Neural cell (in vitro differentiated cells): Measurements from ENCODE around the gene IRF8. TPM values are rescaled to one million over a fixed set of nuclear protein-coding genes. Genes with fewer than 3 reads are reported as not detected.

Source experiments
- H2AFZ ChIP-seq: fragments of 200-600, 300-800 bp; sonication (generic), shearing (Covaris generic); 2 replicates; pipeline ENCODE4 v1.6.0; 2014; ENCODE audit warnings: low read depth, mild to moderate bottlenecking, antibody characterized with exemption, low read length, moderate library complexity
- H3F3A ChIP-seq: fragments of 200-600 bp; shearing (Covaris generic); 2 replicates; pipeline ENCODE4 v1.6.1; 2016; ENCODE audit warnings: mild to moderate bottlenecking, moderate library complexity, mixed read lengths, antibody characterized with exemption, low read length; ENCODE audit not compliant: insufficient read depth, poor library complexity, severe bottlenecking
- H3K27ac ChIP-seq: fragments of 200-600, 300-800 bp; sonication (generic), shearing (Covaris generic); 2 replicates; pipeline ENCODE4 v1.5.1; 2014; ENCODE audit warnings: mild to moderate bottlenecking, low read length, moderate library complexity
- H3K27me3 ChIP-seq: fragments of 300-800, 200-600 bp; sonication (generic), shearing (Covaris generic); 2 replicates; pipeline ENCODE4 v1.6.0; 2014; ENCODE audit warnings: mild to moderate bottlenecking, low read depth, low read length, moderate library complexity; ENCODE audit not compliant: insufficient read depth
- H3K36me3 ChIP-seq: fragments of 300-800, 200-600 bp; sonication (generic), shearing (Covaris generic); 2 replicates; pipeline ENCODE4 v1.5.1; 2014; ENCODE audit warnings: mild to moderate bottlenecking, antibody characterized with exemption, low read length, moderate library complexity; ENCODE audit not compliant: insufficient read depth
- H3K4me2 ChIP-seq: fragments of 300-800, 200-600 bp; sonication (generic), shearing (Covaris generic); 2 replicates; pipeline ENCODE4 v1.6.0; 2014; ENCODE audit warnings: mild to moderate bottlenecking, low read length
- H3K4me3 ChIP-seq: fragments of 300-800, 200-600 bp; sonication (generic), shearing (Covaris generic); 2 replicates; pipeline ENCODE4 v1.5.1; 2014; ENCODE audit warnings: mild to moderate bottlenecking, low read length, moderate library complexity
- H3K79me2 ChIP-seq: fragments of 200-600 bp; shearing (Covaris generic); replicated peaks from 2 replicates; pipeline ENCODE4 v1.6.0; 2014; ENCODE audit warnings: mild to moderate bottlenecking, low read length, moderate library complexity; ENCODE audit not compliant: insufficient read depth
- H3K9ac ChIP-seq: fragments of 300-800, 200-600 bp; sonication (generic), shearing (Covaris generic); 2 replicates; pipeline ENCODE4 v1.6.1; 2016; ENCODE audit warnings: mild to moderate bottlenecking, low read length, mixed read lengths
- H3K9me2 ChIP-seq: fragments of 200-600 bp; shearing (Covaris generic); 2 replicates; pipeline ENCODE4 v1.6.1; 2016; ENCODE audit warnings: mild to moderate bottlenecking, low read length, mixed read lengths; ENCODE audit not compliant: insufficient read depth
- H3K9me3 ChIP-seq: fragments of 200-600, 300-800 bp; sonication (generic), shearing (Covaris generic); 2 replicates; pipeline ENCODE4 v1.6.1; 2016; ENCODE audit warnings: mild to moderate bottlenecking, mixed run types, low read length, moderate library complexity, mixed read lengths
- H4K20me1 ChIP-seq: fragments of 200-600 bp; shearing (Covaris generic); 2 replicates; pipeline ENCODE4 v1.6.1; 2016; ENCODE audit warnings: mild to moderate bottlenecking, mixed run types; ENCODE audit not compliant: insufficient read depth
- EP300 ChIP-seq: fragments of 450-650 bp; conservative IDR thresholded peaks from 2 replicates; pipeline ENCODE4 v1.6.1; 2014; ENCODE audit warnings: antibody characterized with exemption, mild to moderate bottlenecking, moderate library complexity; ENCODE audit not compliant: poor library complexity, severe bottlenecking
- EZH2 ChIP-seq: fragments of 200-600, 300-800 bp; shearing (Covaris generic), sonication (generic); IDR thresholded peaks from 2 replicates; pipeline ENCODE4 v1.6.1; 2014; ENCODE audit warnings: antibody characterized with exemption, low read length, borderline replicate concordance, mild to moderate bottlenecking; ENCODE audit not compliant: insufficient read depth, poor library complexity, severe bottlenecking
- MXI1 ChIP-seq: fragments of 450-650 bp; conservative IDR thresholded peaks from 2 replicates; pipeline ENCODE4 v1.6.1; 2014; ENCODE audit warnings: antibody characterized with exemption, mild to moderate bottlenecking; ENCODE audit not compliant: poor library complexity, severe bottlenecking
- POLR2AphosphoS5 ChIP-seq: IDR thresholded peaks from 2 replicates; pipeline ENCODE4 v1.6.1; 2012
- RAD21 ChIP-seq: fragments of 450-650 bp; conservative IDR thresholded peaks from 2 replicates; pipeline ENCODE4 v1.6.1; 2014; ENCODE audit warnings: antibody characterized with exemption, mild to moderate bottlenecking, moderate library complexity
- REST ChIP-seq: IDR thresholded peaks from 2 replicates; pipeline ENCODE4 v1.6.1; 2012; ENCODE audit warnings: borderline replicate concordance
- SMC3 ChIP-seq: fragments of 450-650 bp; conservative IDR thresholded peaks from 2 replicates; pipeline ENCODE4 v1.6.1; 2014; ENCODE audit warnings: antibody characterized with exemption, mild to moderate bottlenecking, moderate library complexity; ENCODE audit not compliant: poor library complexity
- TAF1 ChIP-seq: IDR thresholded peaks from 2 replicates; pipeline ENCODE4 v1.6.1; 2012; ENCODE audit warnings: low read depth
- polyA plus RNA-seq: library from polyadenylated mRNA; depleted of rRNA; stranded (reverse); fragments of >200 nt; gene quantifications from 2 replicates; pipeline ENCODE4 v1.2.3, GENCODE V29; 2014
- TF ChIP-seq, protein P1 (sequence below): fragments of 450-650 bp; IDR thresholded peaks from 2 replicates; pipeline ENCODE4 v1.5.1; 2014; ENCODE audit warnings: antibody characterized with exemption, mild to moderate bottlenecking, moderate library complexity; ENCODE audit not compliant: poor library complexity, severe bottlenecking

Gene IRF8
- polyA plus RNA-seq, 1 donor from 2014 or later, result not detected

DNA sequence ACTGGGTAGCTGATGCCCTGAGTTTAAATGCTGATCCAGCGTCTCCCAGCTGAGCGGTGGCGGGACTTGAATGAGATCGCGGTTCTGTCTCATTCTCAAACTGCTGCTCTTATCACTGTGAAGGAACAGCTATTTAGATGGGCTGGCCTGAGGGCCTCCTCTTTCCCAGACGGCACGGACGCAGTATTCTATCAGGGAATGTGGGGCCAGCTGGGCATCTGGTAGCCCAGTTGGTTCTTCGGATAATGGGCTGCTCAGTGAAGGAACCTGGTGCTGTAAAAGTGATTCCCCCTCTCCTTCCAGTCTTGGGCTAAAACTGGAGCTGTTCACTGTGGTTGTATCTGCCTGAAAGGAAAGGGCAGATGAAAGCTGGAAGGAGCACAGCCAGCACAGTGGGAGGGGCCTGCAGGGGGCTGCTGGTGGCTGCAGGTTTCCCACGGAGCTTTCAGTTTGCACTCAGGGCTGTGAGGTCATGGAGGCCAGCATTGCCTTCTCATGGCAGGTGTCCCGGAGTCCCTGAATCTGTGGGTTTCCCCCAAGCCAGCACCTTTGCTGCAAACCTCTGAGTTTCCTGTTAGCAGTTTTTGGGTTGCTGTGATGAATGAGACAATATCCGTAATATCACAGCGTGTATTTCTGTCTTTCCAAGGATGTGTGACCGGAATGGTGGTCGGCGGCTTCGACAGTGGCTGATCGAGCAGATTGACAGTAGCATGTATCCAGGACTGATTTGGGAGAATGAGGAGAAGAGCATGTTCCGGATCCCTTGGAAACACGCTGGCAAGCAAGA, 3.6 kb downstream of the IRF8 start:
- no peaks in the 10 kb centered on the region for H3F3A ChIP-seq
- H3K9me2 ChIP-seq, result no peaks in the 10 kb centered on the region
- H3K27me3 ChIP-seq, result peaks cover 31% of the 10 kb centered on the region
- TF ChIP-seq MXI1, result no peak
- TF ChIP-seq POLR2AphosphoS5, result no peak
- no peak for TF ChIP-seq TAF1
- TF ChIP-seq, protein P1, sequence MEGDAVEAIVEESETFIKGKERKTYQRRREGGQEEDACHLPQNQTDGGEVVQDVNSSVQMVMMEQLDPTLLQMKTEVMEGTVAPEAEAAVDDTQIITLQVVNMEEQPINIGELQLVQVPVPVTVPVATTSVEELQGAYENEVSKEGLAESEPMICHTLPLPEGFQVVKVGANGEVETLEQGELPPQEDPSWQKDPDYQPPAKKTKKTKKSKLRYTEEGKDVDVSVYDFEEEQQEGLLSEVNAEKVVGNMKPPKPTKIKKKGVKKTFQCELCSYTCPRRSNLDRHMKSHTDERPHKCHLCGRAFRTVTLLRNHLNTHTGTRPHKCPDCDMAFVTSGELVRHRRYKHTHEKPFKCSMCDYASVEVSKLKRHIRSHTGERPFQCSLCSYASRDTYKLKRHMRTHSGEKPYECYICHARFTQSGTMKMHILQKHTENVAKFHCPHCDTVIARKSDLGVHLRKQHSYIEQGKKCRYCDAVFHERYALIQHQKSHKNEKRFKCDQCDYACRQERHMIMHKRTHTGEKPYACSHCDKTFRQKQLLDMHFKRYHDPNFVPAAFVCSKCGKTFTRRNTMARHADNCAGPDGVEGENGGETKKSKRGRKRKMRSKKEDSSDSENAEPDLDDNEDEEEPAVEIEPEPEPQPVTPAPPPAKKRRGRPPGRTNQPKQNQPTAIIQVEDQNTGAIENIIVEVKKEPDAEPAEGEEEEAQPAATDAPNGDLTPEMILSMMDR, result no peak
- no peak for TF ChIP-seq REST
- TF ChIP-seq EP300, result no peak
- TF ChIP-seq RAD21, result no peak
- no peak for TF ChIP-seq SMC3
- no peak for TF ChIP-seq EZH2
- H3K4me3 ChIP-seq, result no peak overlapping the region
- no peak overlapping the region for H3K9ac ChIP-seq
- H3K36me3 ChIP-seq, result no peaks in the 10 kb centered on the region
- no peak overlapping the region for H3K27ac ChIP-seq
- H3K4me2 ChIP-seq, result no peak overlapping the region
- H3K79me2 ChIP-seq, result no peaks in the 10 kb centered on the region
- no peaks in the 10 kb centered on the region for H3K9me3 ChIP-seq
- H4K20me1 ChIP-seq, result no peaks in the 10 kb centered on the region
- H2AFZ ChIP-seq, result no peak overlapping the region

DNA sequence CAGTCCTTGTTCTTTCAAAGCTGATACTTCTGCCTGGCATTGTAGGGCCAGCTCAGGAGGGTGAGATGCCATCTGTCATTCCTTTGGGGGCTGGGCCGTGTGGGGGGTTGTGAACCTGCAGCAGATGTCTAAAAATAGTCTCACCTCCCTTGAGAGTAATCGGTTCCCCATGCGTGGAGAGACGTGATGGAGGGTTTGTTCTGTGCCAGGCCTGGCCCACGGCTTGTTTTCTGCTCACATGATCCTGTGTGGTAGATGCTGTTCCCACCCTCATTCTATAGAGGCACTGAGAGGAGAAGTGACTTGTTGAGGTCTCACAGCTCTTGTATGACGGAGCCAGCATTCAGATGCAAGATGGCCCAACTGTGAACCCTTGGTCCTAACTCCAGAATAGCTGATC, 4.6 kb downstream of the IRF8 start:
- H3K27ac ChIP-seq, result no peak overlapping the region
- no peaks in the 10 kb centered on the region for H3F3A ChIP-seq

More for the DNA sequence above, 4.6 kb downstream of the IRF8 start:
- Histone ChIP-seq H3K4me3 (no peak overlapping the region), H3K27me3 (peaks cover 21% of the 10 kb centered on the region), H3K79me2 (no peaks in the 10 kb centered on the region), H4K20me1 (no peaks in the 10 kb centered on the region), H2AFZ (no peak overlapping the region), H3K9ac (no peak overlapping the region), H3K9me3 (no peaks in the 10 kb centered on the region), H3K9me2 (no peaks in the 10 kb centered on the region), H3K36me3 (no peaks in the 10 kb centered on the region), H3K4me2 (no peak overlapping the region)
- no peak for TF ChIP-seq EZH2
- TF ChIP-seq TAF1, result no peak
- TF ChIP-seq EP300, result no peak
- TF ChIP-seq REST, result no peak
- TF ChIP-seq RAD21, result no peak
- TF ChIP-seq, protein P1, result no peak
- TF ChIP-seq POLR2AphosphoS5, result no peak
- no peak for TF ChIP-seq SMC3
- no peak for TF ChIP-seq MXI1
